Activated CD8-positive, alpha-beta T cell treated with anti-CD3 and anti-CD28 coated beads, Interleukin-2, amount 10 ng/mL, durations not matched to agents 7 days and 5 days (primary cell): ENCODE data around the gene RALGPS2. TPM values are rescaled to one million over a fixed set of nuclear protein-coding genes. Genes with fewer than 3 reads are reported as not detected.

Experiments
- ATAC-seq: fragments of 150-1000 bp; cut with Tn5 transposase; one replicate; pipeline ENCODE4 v1.10.0; 2021; ENCODE audit warnings: moderate library complexity
- CTCF ChIA-PET: fragments of 350-600 bp; sonication (Branson Sonifier 250); formaldehyde crosslinking; loops from one replicate; lab custom pipeline; 2021; ENCODE audit warnings: antibody characterized with exemption; lab: Charles Lee
- POLR2A ChIA-PET: fragments of 350-600 bp; sonication (Branson Sonifier 250); formaldehyde crosslinking; loops from one replicate; lab custom pipeline; 2021; ENCODE audit warnings: antibody characterized with exemption; lab: Charles Lee
- DNase-seq: peaks from one replicate; pipeline ENCODE4 v3.0.0-alpha.2; 2020
- H3K27ac Mint-ChIP-seq: one replicate; pipeline ENCODE4 v1.8.0; 2021; ENCODE audit warnings: mild to moderate bottlenecking, mixed read lengths
- H3K27me3 Mint-ChIP-seq: one replicate; pipeline ENCODE4 v1.8.0; 2021; ENCODE audit warnings: low read depth, mixed read lengths
- H3K36me3 Mint-ChIP-seq: one replicate; pipeline ENCODE4 v1.8.0; 2021; ENCODE audit warnings: low read depth, mixed read lengths
- H3K4me1 Mint-ChIP-seq: one replicate; pipeline ENCODE4 v1.8.0; 2021; ENCODE audit warnings: low read depth, mixed read lengths
- H3K4me3 Mint-ChIP-seq: one replicate; pipeline ENCODE4 v1.8.0; 2021; ENCODE audit warnings: mild to moderate bottlenecking, mixed read lengths
- H3K9me3 Mint-ChIP-seq: one replicate; pipeline ENCODE4 v1.8.0; 2022; ENCODE audit warnings: mixed read lengths; ENCODE audit not compliant: insufficient read depth
- total RNA-seq, 2 experiments: library from RNA; stranded (reverse); gene quantifications; one replicate each; pipeline ENCODE4 v1.2.3, GENCODE V29; 2021

The RALGPS2 gene
- total RNA-seq, 2 experiments from 2014 or later: 4.0 to 5.1 TPM

- peaks cover 8% of the 10 kb centered on the region for H3K4me1 Mint-ChIP-seq
- POLR2A ChIA-PET: no interaction called here
- ATAC-seq (no peak), DNase-seq (no peak)
- no peaks in the 10 kb centered on the region for H3K36me3 Mint-ChIP-seq
- H3K4me3 Mint-ChIP-seq: no peak overlapping the region
- no peaks in the 10 kb centered on the region for H3K9me3 Mint-ChIP-seq
- no peak overlapping the region for H3K27ac Mint-ChIP-seq
- CTCF ChIA-PET: no interaction called here
- H3K27me3 Mint-ChIP-seq: no peaks in the 10 kb centered on the region
Observed at GRCh38 chr1:178869119-178869697, 144.2 kb downstream of the RALGPS2 start.

GRCh38 chr1:178870221-178870620 lies 145.2 kb downstream of the RALGPS2 start:
- H3K4me3 Mint-ChIP-seq: no peak overlapping the region
- H3K4me1 Mint-ChIP-seq: peaks cover 8% of the 10 kb centered on the region
- no peak overlapping the region for H3K27ac Mint-ChIP-seq
- no peaks in the 10 kb centered on the region for H3K9me3 Mint-ChIP-seq
- POLR2A ChIA-PET: interaction anchor here (0.5 kb wide), 1 partner anchor 171 kb away, joined by 5 read pairs; no protein-coding TSS in a partner anchor
- DNase-seq (no peak), ATAC-seq (no peak)
- CTCF ChIA-PET: no interaction called here
- H3K27me3 Mint-ChIP-seq: no peaks in the 10 kb centered on the region
- H3K36me3 Mint-ChIP-seq: no peaks in the 10 kb centered on the region

- no peak within 1 kb of the TSS for H3K4me3 Mint-ChIP-seq
- no peaks in the 10 kb centered on the region for H3K9me3 Mint-ChIP-seq
- ChIA-PET CTCF (interaction anchor here (1.5 kb wide), 1 partner anchor 103 kb away, joined by 3 read pairs; no protein-coding TSS in a partner anchor), POLR2A (no interaction called here)
- no peak within 1 kb of the TSS for H3K27ac Mint-ChIP-seq
- H3K4me1 Mint-ChIP-seq: peaks cover 8% of the 10 kb centered on the region
- no peaks in the 10 kb centered on the region for H3K27me3 Mint-ChIP-seq
- no peak for DNase-seq
- ATAC-seq: no peak
- H3K36me3 Mint-ChIP-seq: no peaks in the 10 kb centered on the region
Observed at GRCh38 chr1:178870944-178871343, 145.9 kb downstream of the RALGPS2 start, which contains the start of gene ANGPTL1. ANGPTL1 (minus strand) TSS chr1:178871077; CDS start chr1:178865776, 5,301 bp downstream.

GRCh38 chr1:178871551-178872320 lies 146.7 kb downstream of the RALGPS2 start:
- ChIA-PET CTCF (interaction anchor here (1.1 to 1.7 kb wide), 3 partner anchors 9 to 131 kb away, joined by 3 to 8 read pairs (median 3); no protein-coding TSS in a partner anchor), POLR2A (no interaction called here)
- H3K27me3 Mint-ChIP-seq: no peaks in the 10 kb centered on the region
- no peaks in the 10 kb centered on the region for H3K9me3 Mint-ChIP-seq
- H3K4me1 Mint-ChIP-seq: peaks cover 8% of the 10 kb centered on the region
- ATAC-seq (no peak), DNase-seq (no peak)
- H3K27ac Mint-ChIP-seq: no peak overlapping the region
- no peak overlapping the region for H3K4me3 Mint-ChIP-seq
- H3K36me3 Mint-ChIP-seq: no peaks in the 10 kb centered on the region

GRCh38 chr1:178874966-178875365 lies 149.9 kb downstream of the RALGPS2 start:
- no peak for ATAC-seq
- ChIA-PET POLR2A (no interaction called here), CTCF (no interaction called here)
- Mint-ChIP-seq H3K27me3 (no peaks in the 10 kb centered on the region), H3K4me3 (no peak overlapping the region), H3K9me3 (no peaks in the 10 kb centered on the region), H3K27ac (no peak overlapping the region), H3K36me3 (no peaks in the 10 kb centered on the region), H3K4me1 (peaks cover 5% of the 10 kb centered on the region)
- no peak for DNase-seq

GRCh38 chr1:178875936-178876335 lies 150.9 kb downstream of the RALGPS2 start:
- peaks cover 5% of the 10 kb centered on the region for H3K4me1 Mint-ChIP-seq
- H3K27me3 Mint-ChIP-seq: no peaks in the 10 kb centered on the region
- H3K9me3 Mint-ChIP-seq: no peaks in the 10 kb centered on the region
- DNase-seq: no peak
- no peak for ATAC-seq
- no peaks in the 10 kb centered on the region for H3K36me3 Mint-ChIP-seq
- H3K4me3 Mint-ChIP-seq: no peak overlapping the region
- CTCF ChIA-PET: no interaction called here
- POLR2A ChIA-PET: no interaction called here
- H3K27ac Mint-ChIP-seq: no peak overlapping the region

- POLR2A ChIA-PET: no interaction called here
- peaks cover under 1% of the 10 kb centered on the region for H3K4me1 Mint-ChIP-seq
- DNase-seq: no peak
- ATAC-seq: no peak
- no peak overlapping the region for H3K4me3 Mint-ChIP-seq
- no peaks in the 10 kb centered on the region for H3K27me3 Mint-ChIP-seq
- H3K36me3 Mint-ChIP-seq: no peaks in the 10 kb centered on the region
- CTCF ChIA-PET: interaction anchor here (1.0 kb wide), 1 partner anchor 51 kb away, joined by 3 read pairs; no protein-coding TSS in a partner anchor
- H3K9me3 Mint-ChIP-seq: no peaks in the 10 kb centered on the region
- H3K27ac Mint-ChIP-seq: no peak overlapping the region
Observed at GRCh38 chr1:178877896-178878295, 152.9 kb downstream of the RALGPS2 start.

- H3K36me3 Mint-ChIP-seq: no peaks in the 10 kb centered on the region
- no peak overlapping the region for H3K27ac Mint-ChIP-seq
- ATAC-seq (no peak), DNase-seq (no peak)
- no peaks in the 10 kb centered on the region for H3K27me3 Mint-ChIP-seq
- H3K4me1 Mint-ChIP-seq: no peaks in the 10 kb centered on the region
- no peak overlapping the region for H3K4me3 Mint-ChIP-seq
- no peaks in the 10 kb centered on the region for H3K9me3 Mint-ChIP-seq
- ChIA-PET CTCF (no interaction called here), POLR2A (no interaction called here)
Observed at GRCh38 chr1:178881950-178882349, 156.9 kb downstream of the RALGPS2 start.

- no peaks in the 10 kb centered on the region for H3K36me3 Mint-ChIP-seq
- H3K27me3 Mint-ChIP-seq: no peaks in the 10 kb centered on the region
- no peaks in the 10 kb centered on the region for H3K9me3 Mint-ChIP-seq
- no peak for ATAC-seq
- no peak for DNase-seq
- ChIA-PET POLR2A (no interaction called here), CTCF (no interaction called here)
- no peak overlapping the region for H3K4me3 Mint-ChIP-seq
- H3K4me1 Mint-ChIP-seq: no peaks in the 10 kb centered on the region
- no peak overlapping the region for H3K27ac Mint-ChIP-seq
Observed at GRCh38 chr1:178885869-178886268, 160.8 kb downstream of the RALGPS2 start.

GRCh38 chr1:178886551-178886950 lies 161.5 kb downstream of the RALGPS2 start:
- no peaks in the 10 kb centered on the region for H3K9me3 Mint-ChIP-seq
- DNase-seq (no peak), ATAC-seq (no peak)
- ChIA-PET CTCF (no interaction called here), POLR2A (no interaction called here)
- no peaks in the 10 kb centered on the region for H3K4me1 Mint-ChIP-seq
- H3K4me3 Mint-ChIP-seq: no peak overlapping the region
- H3K27me3 Mint-ChIP-seq: no peaks in the 10 kb centered on the region
- H3K27ac Mint-ChIP-seq: no peak overlapping the region
- H3K36me3 Mint-ChIP-seq: no peaks in the 10 kb centered on the region

- no peak for DNase-seq
- no peaks in the 10 kb centered on the region for H3K9me3 Mint-ChIP-seq
- H3K27ac Mint-ChIP-seq: no peak overlapping the region
- ChIA-PET CTCF (no interaction called here), POLR2A (no interaction called here)
- H3K4me3 Mint-ChIP-seq: no peak overlapping the region
- H3K27me3 Mint-ChIP-seq: no peaks in the 10 kb centered on the region
- no peak for ATAC-seq
- peaks cover 3% of the 10 kb centered on the region for H3K4me1 Mint-ChIP-seq
- peaks cover 5% of the 10 kb centered on the region for H3K36me3 Mint-ChIP-seq
Observed at GRCh38 chr1:178895928-178896327, 170.9 kb downstream of the RALGPS2 start.

GRCh38 chr1:178898401-178898800 lies 173.4 kb downstream of the RALGPS2 start:
- DNase-seq (no peak), ATAC-seq (no peak)
- Mint-ChIP-seq H3K27ac (no peak overlapping the region), H3K27me3 (no peaks in the 10 kb centered on the region), H3K4me3 (no peak overlapping the region), H3K36me3 (peaks cover 5% of the 10 kb centered on the region), H3K4me1 (peaks cover 3% of the 10 kb centered on the region), H3K9me3 (no peaks in the 10 kb centered on the region)
- ChIA-PET CTCF (interaction anchor here (1.4 kb wide), 1 partner anchor 105 kb away, joined by 4 read pairs; no protein-coding TSS in a partner anchor), POLR2A (interaction anchor here (1.0 kb wide), 1 partner anchor 15 kb away, joined by 3 read pairs; no protein-coding TSS in a partner anchor)
